Adipocyte (in vitro differentiated cells): ENCODE data around the gene TMBIM4.
A peak's percentile ranks its signal among the peaks of the same experiment; 100 is the strongest.
"Not testable (repeated sequence)": the region's sequence is repeated elsewhere in the genome, so short reads cannot be mapped to it uniquely, and the experiment has no call there.

Experiments used
- DNase-seq: peaks from one replicate; pipeline ENCODE4 v3.0.0-alpha.2; 2015; ENCODE audit warnings: low read depth
- H3K27me3 ChIP-seq: replicated peaks from 2 replicates; pipeline ENCODE4 v1.7.0; 2013; ENCODE audit warnings: mild to moderate bottlenecking, low read length, moderate library complexity; ENCODE audit not compliant: control insufficient read depth, insufficient read depth
- H3K36me3 ChIP-seq: 2 replicates; pipeline ENCODE4 v1.7.0; 2013; ENCODE audit warnings: low read length, mild to moderate bottlenecking, moderate library complexity; ENCODE audit not compliant: control insufficient read depth, insufficient read depth, severe bottlenecking
- H3K4me1 ChIP-seq: 2 replicates; pipeline ENCODE4 v1.7.0; 2013; ENCODE audit warnings: mild to moderate bottlenecking, low read length, moderate library complexity; ENCODE audit not compliant: control insufficient read depth, insufficient read depth
- H3K4me3 ChIP-seq: 2 replicates; pipeline ENCODE4 v1.7.0; 2013; ENCODE audit warnings: mild to moderate bottlenecking, low read length, moderate library complexity
- H3K9ac ChIP-seq: 2 replicates; pipeline ENCODE4 v1.7.0; 2013; ENCODE audit warnings: mild to moderate bottlenecking, low read length, moderate library complexity
- H3K9me3 ChIP-seq: 2 replicates; pipeline ENCODE4 v1.7.0; 2013; ENCODE audit warnings: mild to moderate bottlenecking, low read length, moderate library complexity; ENCODE audit not compliant: control insufficient read depth

Gene TMBIM4

GRCh38 chr12:66182956-66183355, 13.2 kb upstream of the TMBIM4 start:
- no peak overlapping the region for H3K4me3 ChIP-seq
- H3K9me3 ChIP-seq, result no peaks in the 10 kb centered on the region
- DNase-seq, result no peak
- no peaks in the 10 kb centered on the region for H3K36me3 ChIP-seq
- H3K4me1 ChIP-seq, result no peaks in the 10 kb centered on the region
- no peak overlapping the region for H3K9ac ChIP-seq
- H3K27me3 ChIP-seq, result no peaks in the 10 kb centered on the region

- Histone ChIP-seq H3K27me3 (no peaks in the 10 kb centered on the region), H3K36me3 (no peaks in the 10 kb centered on the region), H3K4me1 (peaks cover 18% of the 10 kb centered on the region), H3K9me3 (no peaks in the 10 kb centered on the region), H3K4me3 (peak overlapping the region; percentile 56), H3K9ac (peak overlapping the region; percentile 70)
- DNase-seq, result peak; percentile 35
Measured at GRCh38 chr12:66176105-66176900, 6.5 kb upstream of the TMBIM4 start.

GRCh38 chr12:66174391-66175325, 4.9 kb upstream of the TMBIM4 start:
- not testable (repeated sequence) for H3K27me3 ChIP-seq, H3K36me3 ChIP-seq, DNase-seq, H3K9ac ChIP-seq, H3K9me3 ChIP-seq, H3K4me3 ChIP-seq
- H3K4me1 ChIP-seq, result peaks cover 18% of the 10 kb centered on the region

GRCh38 chr12:66170606-66171005, 810 bp upstream of the TMBIM4 start:
- Histone ChIP-seq H3K9ac (peak overlapping the region; percentile 96), H3K4me1 (peaks cover 15% of the 10 kb centered on the region), H3K27me3 (no peaks in the 10 kb centered on the region), H3K9me3 (no peaks in the 10 kb centered on the region), H3K36me3 (peaks cover under 1% of the 10 kb centered on the region), H3K4me3 (peak overlapping the region; percentile 98)
- DNase-seq, result no peak

- H3K9me3 ChIP-seq, result peaks cover 7% of the 10 kb centered on the region
- no peak for DNase-seq
- H3K4me3 ChIP-seq, result peak overlapping the region; percentile 98
- H3K9ac ChIP-seq, result peak overlapping the region; percentile 96
- peaks cover 4% of the 10 kb centered on the region for H3K36me3 ChIP-seq
- H3K27me3 ChIP-seq, result no peaks in the 10 kb centered on the region
- peaks cover 22% of the 10 kb centered on the region for H3K4me1 ChIP-seq
Measured at GRCh38 chr12:66168410-66168809, 1.4 kb downstream of the TMBIM4 start.

- Histone ChIP-seq H3K4me1 (peaks cover 22% of the 10 kb centered on the region), H3K36me3 (peaks cover 4% of the 10 kb centered on the region), H3K4me3 (no peak overlapping the region), H3K27me3 (no peaks in the 10 kb centered on the region), H3K9ac (no peak overlapping the region), H3K9me3 (peaks cover 7% of the 10 kb centered on the region)
- no peak for DNase-seq
Measured at GRCh38 chr12:66166561-66166960, 3.2 kb downstream of the TMBIM4 start.

- peaks cover 22% of the 10 kb centered on the region for H3K4me1 ChIP-seq
- no peak overlapping the region for H3K9ac ChIP-seq
- no peaks in the 10 kb centered on the region for H3K27me3 ChIP-seq
- peaks cover 9% of the 10 kb centered on the region for H3K36me3 ChIP-seq
- no peak overlapping the region for H3K4me3 ChIP-seq
- DNase-seq, result no peak
- peaks cover 7% of the 10 kb centered on the region for H3K9me3 ChIP-seq
Measured at GRCh38 chr12:66165141-66165540, 4.7 kb downstream of the TMBIM4 start.

GRCh38 chr12:66164349-66164821, 5.4 kb downstream of the TMBIM4 start:
- DNase-seq, result no peak
- Histone ChIP-seq H3K4me3 (peak overlapping the region; percentile 32), H3K4me1 (peaks cover 22% of the 10 kb centered on the region), H3K36me3 (peaks cover 16% of the 10 kb centered on the region), H3K9me3 (peaks cover 7% of the 10 kb centered on the region), H3K27me3 (no peaks in the 10 kb centered on the region), H3K9ac (no peak overlapping the region)

- Histone ChIP-seq H3K9ac (no peak overlapping the region), H3K9me3 (peaks cover 7% of the 10 kb centered on the region), H3K27me3 (no peaks in the 10 kb centered on the region), H3K36me3 (peaks cover 25% of the 10 kb centered on the region), H3K4me3 (no peak overlapping the region), H3K4me1 (peaks cover 18% of the 10 kb centered on the region)
- DNase-seq, result no peak
Measured at GRCh38 chr12:66163289-66163688, 6.5 kb downstream of the TMBIM4 start.

- peaks cover 7% of the 10 kb centered on the region for H3K9me3 ChIP-seq
- no peak for DNase-seq
- peaks cover 25% of the 10 kb centered on the region for H3K36me3 ChIP-seq
- H3K4me1 ChIP-seq, result peaks cover 12% of the 10 kb centered on the region
- H3K9ac ChIP-seq, result no peak overlapping the region
- H3K4me3 ChIP-seq, result no peak overlapping the region
- no peaks in the 10 kb centered on the region for H3K27me3 ChIP-seq
Measured at GRCh38 chr12:66162701-66163100, 7.1 kb downstream of the TMBIM4 start.

- Histone ChIP-seq H3K36me3 (peaks cover 25% of the 10 kb centered on the region), H3K4me3 (no peak overlapping the region), H3K27me3 (no peaks in the 10 kb centered on the region), H3K9ac (no peak overlapping the region), H3K9me3 (peaks cover 7% of the 10 kb centered on the region), H3K4me1 (peaks cover 22% of the 10 kb centered on the region)
- no peak for DNase-seq
Measured at GRCh38 chr12:66160704-66161103, 9.1 kb downstream of the TMBIM4 start.
